Fibroblast of lung (primary cell): ENCODE results near the gene KSR2.

Experiments used
- CTCF ChIP-seq, 2 donors: IDR thresholded peaks in 1 of 2; conservative IDR thresholded peaks in 1 of 2; 1 replicate in 1 of 2; 2 replicates in 1 of 2; pipeline ENCODE4 v1.5.1; 2011 to 2012; ENCODE audit warnings: low read length in 2 of 2, control low read depth in 1 of 2, inconsistent platforms in 1 of 2, low read depth in 1 of 2, mild to moderate bottlenecking in 1 of 2
- EZH2 ChIP-seq: IDR thresholded peaks from 2 replicates; pipeline ENCODE4 v1.5.1; 2012; ENCODE audit warnings: low read length, control low read depth, mild to moderate bottlenecking; ENCODE audit errors: missing control alignments

- TF ChIP-seq CTCF (conservative IDR thresholded peaks at IDR 0.05 in 1 of 2, IDR thresholded peaks at IDR 0.05 in 1 of 2; ENCODE audit: low read depth in 1 of 2, low read length in 2 of 2) (no peak), EZH2 (no peak)
Measured at GRCh38 chr12:117524806-117525205, 444.0 kb downstream of the KSR2 start.
